Suprapubic skin (tissue), 4 donors: Measurements from ENCODE around the gene VASN. TPM values are rescaled to one million over a fixed set of nuclear protein-coding genes. Genes with fewer than 3 reads are reported as not detected.

Source experiments
- DNase-seq, 2 donors: peaks; one replicate each; pipeline ENCODE4 v3.0.0-alpha.2; 2019; ENCODE audit warnings: low spot score in 2 of 2
- H3K27ac ChIP-seq: fragments of 200-600 bp; sonication (generic); one replicate; pipeline ENCODE4 v1.5.1; 2019
- H3K27me3 ChIP-seq: fragments of 200-600 bp; sonication (generic); one replicate; pipeline ENCODE4 v1.5.1; 2019
- H3K36me3 ChIP-seq: fragments of 200-600 bp; sonication (generic); one replicate; pipeline ENCODE4 v1.5.1; 2019
- H3K4me1 ChIP-seq: fragments of 200-600 bp; sonication (generic); one replicate; pipeline ENCODE4 v1.5.1; 2019
- H3K4me3 ChIP-seq: fragments of 200-600 bp; sonication (generic); one replicate; pipeline ENCODE4 v1.5.1; 2019; ENCODE audit warnings: mild to moderate bottlenecking
- H3K9me3 ChIP-seq: fragments of 200-600 bp; sonication (generic); one replicate; pipeline ENCODE4 v1.5.1; 2019
- CTCF ChIP-seq, 2 donors: fragments of 200-600 bp in 1 of 2; fragments of 450-650 bp in 1 of 2; sonication (generic) in 1 of 2; IDR thresholded peaks; one replicate each; pipeline ENCODE4 v1.5.1; 2016 to 2019; ENCODE audit warnings: antibody characterized with exemption in 2 of 2, mild to moderate bottlenecking in 1 of 2, moderate library complexity in 1 of 2
- EP300 ChIP-seq: sonication (generic); formaldehyde crosslinking; IDR thresholded peaks from one replicate; pipeline ENCODE4 v1.6.1; 2017; ENCODE audit warnings: antibody characterized with exemption
- POLR2A ChIP-seq, 2 donors: fragments of 450-650 bp; IDR thresholded peaks; one replicate each; pipeline ENCODE4 v1.6.1; 2017; ENCODE audit warnings: antibody characterized with exemption in 2 of 2, mild to moderate bottlenecking in 2 of 2, moderate library complexity in 2 of 2
- POLR2AphosphoS5 ChIP-seq, 3 donors: sonication (generic); formaldehyde crosslinking; IDR thresholded peaks; one replicate each; pipeline ENCODE4 v1.6.1; 2017; ENCODE audit warnings: antibody characterized with exemption in 3 of 3
- WGBS: methylation state at CpG from one replicate; pipeline ENCODE4 v1.1.5; 2018; 5-methylcytosine and 5-hydroxymethylcytosine counted together
- total RNA-seq, 4 donors: library from RNA; depleted of rRNA; stranded (reverse); fragments of >200 nt; gene quantifications; one replicate each; pipeline ENCODE4 v1.1.0, GENCODE V29; 2016

VASN gene
- 10 to 100 TPM; 10.8 to 23.3 (median 22.3) TPM for total RNA-seq

GRCh38 chr16:4371357-4372000 lies at the start of gene VASN:
Gene VASN, plus strand, starts transcription at chr16:4371848. Its CDS starts 9,030 bp downstream, at chr16:4380878.
- Histone ChIP-seq H3K36me3 (no peaks in the 10 kb centered on the region), H3K27ac (peak within 1 kb of the TSS; percentile 87), H3K9me3 (no peaks in the 10 kb centered on the region), H3K4me3 (peak within 1 kb of the TSS; percentile 86), H3K4me1 (peaks cover 84% of the 10 kb centered on the region), H3K27me3 (no peaks in the 10 kb centered on the region)
- peak; percentile 87 to 94 for DNase-seq
- TF ChIP-seq EP300 (no peak), CTCF (IDR thresholded peaks at IDR 0.05) (no peak), POLR2A (IDR thresholded peaks at IDR 0.05) (peak; percentile 95 to 98), POLR2AphosphoS5 (IDR thresholded peaks at IDR 0.05) (peak; percentile 44 to 78 (median 57))
- WGBS, result 47% methylated on average over 3 of the region's 50 CpGs

- H3K27ac ChIP-seq, result peak overlapping the region; percentile 14
- peaks cover 79% of the 10 kb centered on the region for H3K4me1 ChIP-seq
- H3K4me3 ChIP-seq, result no peak overlapping the region
- no peaks in the 10 kb centered on the region for H3K36me3 ChIP-seq
- no peaks in the 10 kb centered on the region for H3K27me3 ChIP-seq
- DNase-seq, result no peak
- 79% methylated on average over 9 of the region's 30 CpGs for WGBS
- TF ChIP-seq CTCF (IDR thresholded peaks at IDR 0.05), result no peak
- no peaks in the 10 kb centered on the region for H3K9me3 ChIP-seq
These were observed 49.3 kb upstream of the VASN start for GRCh38 chr16:4322121-4323052.

GRCh38 chr16:4323071-4323844 lies 48.4 kb upstream of the VASN start:
- TF ChIP-seq POLR2AphosphoS5 (IDR thresholded peaks at IDR 0.05), result no peak
- TF ChIP-seq EP300, result no peak
- no peak for TF ChIP-seq CTCF (IDR thresholded peaks at IDR 0.05)
- no peak for TF ChIP-seq POLR2A (IDR thresholded peaks at IDR 0.05)
- DNase-seq, result no peak
- no peaks in the 10 kb centered on the region for H3K9me3 ChIP-seq
- no peaks in the 10 kb centered on the region for H3K27me3 ChIP-seq
- H3K4me3 ChIP-seq, result no peak overlapping the region
- peaks cover 79% of the 10 kb centered on the region for H3K4me1 ChIP-seq
- 42% methylated on average over 13 of the region's 21 CpGs for WGBS
- peak overlapping the region; percentile 76 for H3K27ac ChIP-seq
- no peaks in the 10 kb centered on the region for H3K36me3 ChIP-seq

- H3K27me3 ChIP-seq, result no peaks in the 10 kb centered on the region
- no peaks in the 10 kb centered on the region for H3K36me3 ChIP-seq
- WGBS, result 13% methylated on average over 6 of the region's 12 CpGs
- H3K9me3 ChIP-seq, result no peaks in the 10 kb centered on the region
- DNase-seq, result no peak
- no peak for TF ChIP-seq POLR2AphosphoS5 (IDR thresholded peaks at IDR 0.05)
- TF ChIP-seq CTCF (IDR thresholded peaks at IDR 0.05), result no peak
- no peak for TF ChIP-seq EP300
- no peak for TF ChIP-seq POLR2A (IDR thresholded peaks at IDR 0.05)
- H3K4me1 ChIP-seq, result peaks cover 79% of the 10 kb centered on the region
- no peak overlapping the region for H3K4me3 ChIP-seq
- peak overlapping the region; percentile 76 for H3K27ac ChIP-seq
These were observed 47.7 kb upstream of the VASN start for GRCh38 chr16:4323845-4324488.
